SK-N-MC (cell line): ENCODE results near the gene DNAJB9.
A peak's percentile ranks its signal among the peaks of the same experiment; 100 is the strongest.

ENCODE experiments used
- DNase-seq: peaks from one replicate; pipeline ENCODE4 v3.0.0-alpha.2; 2011; ENCODE audit warnings: low read depth, low spot score
- H3K27ac ChIP-seq: fragments of 200-600 bp; sonication (generic); 2 replicates; pipeline ENCODE4 v1.5.1; 2016; ENCODE audit warnings: mixed run types
- H3K36me3 ChIP-seq: fragments of 200-600 bp; sonication (generic); 2 replicates; pipeline ENCODE4 v1.6.1; 2017; ENCODE audit warnings: antibody characterized with exemption, low read length, mixed read lengths; ENCODE audit not compliant: insufficient read depth
- H3K4me3 ChIP-seq: fragments of 200-600 bp; sonication (generic); 2 replicates; pipeline ENCODE4 v1.5.1; 2016
- H3K9ac ChIP-seq: fragments of 200-600 bp; sonication (generic); 2 replicates; pipeline ENCODE4 v1.8.0; 2017; ENCODE audit warnings: mixed run types, mixed read lengths; ENCODE audit not compliant: insufficient read length
- H3K9me3 ChIP-seq: fragments of 200-600 bp; sonication (generic); 2 replicates; pipeline ENCODE4 v1.6.1; 2017; ENCODE audit warnings: low read depth, mild to moderate bottlenecking, antibody characterized with exemption, low read length, moderate library complexity, mixed read lengths
- EZH2 ChIP-seq: fragments of 200-600 bp; sonication (generic); IDR thresholded peaks from one replicate; pipeline ENCODE4 v1.6.1; 2017; ENCODE audit warnings: antibody characterized with exemption
- FOXP2 ChIP-seq: optimal IDR thresholded peaks from 2 replicates; pipeline ENCODE3; 2011; ENCODE audit warnings: mild to moderate bottlenecking, moderate library complexity; ENCODE audit not compliant: insufficient read depth; ENCODE audit errors: extremely low read length, control extremely low read depth
- POLR2AphosphoS5 ChIP-seq: IDR thresholded peaks from 2 replicates; pipeline ENCODE4 v1.6.1; 2012; ENCODE audit warnings: mild to moderate bottlenecking, low read depth, low read length, borderline replicate concordance

The DNAJB9 gene

DNA sequence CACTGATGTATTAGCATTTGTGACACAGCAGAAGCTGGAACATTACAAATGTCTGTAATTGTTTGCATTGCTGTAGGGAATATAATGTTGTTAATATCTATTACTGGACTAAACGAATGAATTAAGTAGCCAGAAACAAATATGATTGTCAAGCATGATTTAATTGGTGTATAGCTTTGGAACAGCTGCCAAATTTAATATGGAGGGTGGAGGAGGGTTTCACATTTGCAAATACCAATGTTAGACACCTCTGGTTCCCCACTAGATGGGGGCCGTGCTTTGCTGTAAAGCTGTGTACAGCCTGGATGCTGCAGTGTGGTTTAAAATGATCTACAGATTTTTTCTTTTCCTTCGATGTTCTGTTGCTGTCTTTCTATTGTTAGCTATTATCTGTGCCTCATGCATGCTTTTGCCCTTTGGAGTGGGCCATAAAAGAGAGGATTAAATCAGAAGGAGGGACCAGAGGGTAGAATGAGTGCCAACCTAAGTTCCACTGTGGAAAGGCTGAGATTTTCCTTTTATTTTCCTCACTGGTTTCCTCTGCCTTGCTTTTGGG is 23.1 kb downstream of the DNAJB9 start:
- no peak overlapping the region for H3K27ac ChIP-seq

DNA sequence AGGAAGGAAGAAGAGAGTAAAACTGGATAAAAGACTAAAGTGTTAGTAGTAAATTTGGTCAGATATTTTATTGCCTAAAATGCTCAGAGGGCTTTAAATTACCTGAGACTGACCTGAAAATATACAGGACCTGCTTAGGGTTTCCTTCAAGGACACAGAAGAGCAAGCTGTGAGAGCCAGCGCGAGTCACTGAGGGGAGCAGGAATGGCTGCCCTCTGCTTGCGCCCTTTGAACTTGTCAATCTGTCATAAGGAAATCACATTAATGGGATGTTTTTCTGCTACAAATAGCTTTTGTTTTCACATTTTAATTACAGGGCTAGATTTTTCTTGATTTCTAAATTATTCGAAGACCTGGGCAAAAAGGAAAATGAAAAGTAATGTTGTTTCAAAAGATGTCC is 26.9 kb downstream of the DNAJB9 start:
- DNase-seq, result no peak
- H3K9me3 ChIP-seq, result no peaks in the 10 kb centered on the region
- no peak for TF ChIP-seq FOXP2
- TF ChIP-seq POLR2AphosphoS5, result no peak
- no peak for TF ChIP-seq EZH2

More for the DNA sequence above, 23.1 kb downstream of the DNAJB9 start:
- no peak overlapping the region for H3K9ac ChIP-seq
- H3K36me3 ChIP-seq, result no peaks in the 10 kb centered on the region
- no peak for DNase-seq
- H3K4me3 ChIP-seq, result 0 out of 2 replicates have a peak overlapping the region, but pooled peaks have one; percentile 27
- TF ChIP-seq FOXP2, result no peak
- TF ChIP-seq EZH2, result no peak
- no peak for TF ChIP-seq POLR2AphosphoS5
- H3K9me3 ChIP-seq, result no peaks in the 10 kb centered on the region

DNA sequence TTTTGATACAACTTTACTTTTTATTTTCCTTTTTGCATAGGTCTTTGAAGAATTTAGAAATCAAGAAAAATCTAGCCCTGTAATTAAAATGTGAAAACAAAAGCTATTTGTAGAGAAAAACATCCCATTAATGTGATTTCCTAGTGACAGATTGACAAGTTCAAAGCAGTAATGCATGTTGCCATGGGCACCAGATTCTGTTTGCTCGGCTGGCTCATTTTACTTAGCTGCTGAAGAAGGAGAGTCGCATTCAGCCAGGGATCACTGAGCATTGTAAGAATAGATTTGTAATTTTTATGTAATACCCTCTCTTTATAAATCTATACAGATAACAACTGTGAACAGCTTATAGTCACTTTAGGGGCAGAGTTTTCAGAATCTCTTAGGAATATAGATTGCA is 28.5 kb downstream of the DNAJB9 start:
- no peak for TF ChIP-seq POLR2AphosphoS5
- no peak for TF ChIP-seq FOXP2
- TF ChIP-seq EZH2, result no peak
- H3K4me3 ChIP-seq, result no peak overlapping the region
- H3K36me3 ChIP-seq, result no peaks in the 10 kb centered on the region
- no peak overlapping the region for H3K27ac ChIP-seq
- no peaks in the 10 kb centered on the region for H3K9me3 ChIP-seq
- H3K9ac ChIP-seq, result no peak overlapping the region
- DNase-seq, result no peak

More for the DNA sequence above, 26.9 kb downstream of the DNAJB9 start:
- Histone ChIP-seq H3K36me3 (no peaks in the 10 kb centered on the region), H3K27ac (no peak overlapping the region), H3K9ac (no peak overlapping the region), H3K4me3 (no peak overlapping the region)

DNA sequence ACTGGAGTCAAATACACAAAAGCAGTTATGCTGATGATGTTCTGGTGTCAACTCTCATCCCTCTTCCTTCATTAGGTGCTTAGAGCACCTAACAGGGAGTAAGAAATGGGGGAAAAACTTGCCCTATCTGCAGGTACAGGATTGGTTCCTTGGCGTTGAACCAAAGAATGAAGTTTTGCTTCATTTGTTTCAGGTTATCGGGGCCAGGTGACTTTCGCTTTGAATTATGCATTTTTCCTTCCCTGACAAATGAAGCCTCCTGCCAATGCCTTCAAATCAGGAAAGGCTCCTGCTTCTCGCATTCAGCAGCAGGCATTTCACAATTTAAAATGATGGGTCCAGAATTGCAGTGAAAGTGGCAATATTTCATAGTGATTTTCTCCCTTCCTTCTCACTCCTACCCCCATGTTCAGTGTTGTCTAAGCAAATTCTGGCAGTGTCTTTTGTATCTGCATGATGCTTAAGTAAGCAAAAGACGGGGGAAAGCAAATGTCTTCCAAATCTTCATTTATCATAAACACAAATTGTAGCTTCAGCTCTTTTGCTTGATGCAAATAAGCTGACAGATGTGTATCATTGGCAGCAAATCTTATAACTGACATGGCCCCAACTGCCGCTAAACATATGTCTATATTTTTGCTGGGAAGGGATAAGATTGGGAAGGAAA is 29.4 kb downstream of the DNAJB9 start:
- no peak for TF ChIP-seq EZH2
- TF ChIP-seq FOXP2, result no peak
- TF ChIP-seq POLR2AphosphoS5, result no peak
- H3K9ac ChIP-seq, result no peak overlapping the region
- no peak overlapping the region for H3K4me3 ChIP-seq
- no peaks in the 10 kb centered on the region for H3K9me3 ChIP-seq
- H3K36me3 ChIP-seq, result no peaks in the 10 kb centered on the region
- no peak for DNase-seq
- H3K27ac ChIP-seq, result no peak overlapping the region

DNA sequence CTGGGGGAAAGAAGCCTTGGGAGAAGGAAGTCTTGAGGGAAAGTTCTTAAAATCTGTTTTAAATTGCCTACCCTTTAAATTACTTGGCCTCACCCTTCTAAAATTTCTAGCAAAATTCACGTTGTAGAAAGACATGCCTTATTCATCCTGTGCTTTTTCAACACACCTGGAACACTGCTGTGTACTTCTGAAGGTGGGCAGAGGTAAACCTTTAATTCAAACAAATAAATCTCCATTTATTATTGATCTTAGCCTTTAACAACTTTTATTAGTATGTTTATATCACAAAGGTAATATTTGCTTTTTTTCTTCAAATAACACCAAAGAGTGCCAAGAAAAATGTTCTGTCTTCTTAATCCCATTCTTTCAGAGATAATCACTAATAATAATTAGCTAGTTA is 30.7 kb downstream of the DNAJB9 start:
- TF ChIP-seq FOXP2, result no peak
- no peak for TF ChIP-seq EZH2
- no peak for TF ChIP-seq POLR2AphosphoS5
- Histone ChIP-seq H3K9ac (no peak overlapping the region), H3K9me3 (no peaks in the 10 kb centered on the region), H3K4me3 (no peak overlapping the region), H3K36me3 (no peaks in the 10 kb centered on the region), H3K27ac (no peak overlapping the region)
- no peak for DNase-seq

DNA sequence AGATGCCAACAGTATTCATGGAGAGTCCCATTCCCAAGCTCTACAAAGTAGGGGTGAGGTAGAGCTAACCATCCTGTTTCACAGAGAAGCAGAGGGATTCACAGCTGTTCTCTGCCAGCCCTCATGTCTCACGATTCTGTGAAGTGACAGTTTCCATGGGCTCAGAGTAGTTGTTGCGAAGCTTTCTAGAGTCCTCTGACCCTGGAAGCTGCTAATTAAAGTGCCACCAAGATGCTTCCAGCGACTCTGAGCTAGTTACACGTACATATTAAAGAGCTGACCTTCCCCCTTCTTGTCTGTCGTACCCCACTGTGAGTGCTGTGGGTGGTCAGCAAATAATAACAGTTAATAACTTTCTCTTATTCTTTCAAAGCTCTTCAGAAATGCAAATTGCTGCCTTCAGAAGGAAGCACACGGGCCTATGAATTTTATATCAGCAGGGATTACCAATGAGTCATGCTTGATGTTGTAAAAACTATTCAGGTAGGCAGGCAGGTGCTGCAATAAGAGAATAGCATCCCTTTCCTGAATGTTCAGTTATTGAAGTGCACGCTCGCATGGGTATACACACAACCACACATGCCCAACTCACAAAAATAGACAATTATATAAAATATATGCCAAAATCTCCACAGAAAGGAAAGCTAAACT is 34.1 kb downstream of the DNAJB9 start:
- Histone ChIP-seq H3K4me3 (no peak overlapping the region), H3K36me3 (no peaks in the 10 kb centered on the region), H3K9ac (no peak overlapping the region), H3K9me3 (no peaks in the 10 kb centered on the region), H3K27ac (no peak overlapping the region)
- TF ChIP-seq EZH2 (no peak), POLR2AphosphoS5 (no peak), FOXP2 (no peak)
- DNase-seq, result no peak

DNA sequence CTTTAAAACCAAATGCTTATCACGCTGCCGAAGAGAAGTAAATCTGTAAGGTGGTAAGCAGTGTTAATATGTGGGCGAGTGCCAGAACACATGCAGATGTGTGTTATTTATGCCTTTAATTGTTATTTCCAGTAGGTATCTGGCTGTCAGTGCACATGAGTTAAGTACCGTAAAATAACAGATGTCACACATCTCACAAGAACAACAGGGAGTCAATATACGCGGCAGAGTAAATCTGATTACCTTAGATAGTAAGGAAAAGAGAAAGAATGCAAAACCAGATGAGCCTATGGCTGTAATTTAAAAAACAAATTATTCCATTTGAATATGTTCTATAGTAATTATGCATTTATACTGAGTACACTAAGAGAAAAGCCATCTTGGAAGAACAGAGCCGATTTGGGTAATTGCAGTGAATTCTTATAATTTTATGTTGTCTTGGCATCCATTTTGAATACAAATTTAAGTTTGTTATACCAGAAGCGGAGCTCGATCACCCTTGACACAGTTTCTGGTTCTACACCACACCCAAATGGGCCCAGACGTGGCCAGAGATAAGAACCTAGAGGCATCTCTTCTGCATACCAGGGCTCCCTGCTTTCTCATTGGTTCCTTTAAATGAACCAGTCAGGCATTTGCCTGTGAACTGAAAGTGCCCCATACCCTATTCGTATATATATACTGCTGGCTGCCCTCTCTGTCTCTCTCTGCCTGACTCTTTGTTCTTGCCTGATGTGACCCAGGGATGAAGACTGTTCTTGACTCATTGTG is 34.8 kb downstream of the DNAJB9 start:
- TF ChIP-seq EZH2 (no peak), POLR2AphosphoS5 (no peak)
- DNase-seq, result no peak
- Histone ChIP-seq H3K4me3 (no peak overlapping the region), H3K9ac (no peak overlapping the region), H3K27ac (no peak overlapping the region), H3K36me3 (no peaks in the 10 kb centered on the region), H3K9me3 (no peaks in the 10 kb centered on the region)

DNA sequence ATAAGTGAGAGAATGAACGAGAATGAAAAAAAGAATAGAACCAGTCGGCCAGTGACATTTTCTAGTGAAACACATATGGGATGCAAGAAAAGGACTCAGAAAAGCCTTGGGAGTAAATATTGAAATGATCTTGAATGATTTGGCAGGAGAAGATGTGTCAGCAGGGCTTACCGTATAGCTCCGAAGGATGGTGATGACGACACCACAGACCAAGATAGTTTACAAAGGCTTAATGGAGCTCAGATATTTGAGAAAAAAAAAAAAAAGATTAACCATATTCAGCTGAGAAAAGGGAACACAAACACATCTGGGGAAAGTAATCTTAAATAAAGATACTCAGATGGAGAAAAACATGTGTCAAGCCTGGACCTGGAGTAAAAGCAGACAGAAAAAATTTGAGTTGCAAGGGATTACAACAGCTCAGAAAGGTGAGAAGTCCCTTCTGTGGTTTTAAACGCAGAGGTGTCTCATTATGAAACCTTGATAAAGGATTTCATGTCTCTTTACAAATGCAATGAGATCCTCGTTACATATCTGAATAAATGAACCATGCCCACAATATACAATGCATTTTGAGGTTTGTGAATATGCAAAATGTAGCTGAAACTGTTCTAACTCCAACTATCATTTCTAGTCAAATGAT is 36.0 kb downstream of the DNAJB9 start:
- TF ChIP-seq FOXP2 (no peak), POLR2AphosphoS5 (no peak), EZH2 (no peak)
- H3K27ac ChIP-seq, result no peak overlapping the region
- H3K9ac ChIP-seq, result no peak overlapping the region
- no peaks in the 10 kb centered on the region for H3K9me3 ChIP-seq
- no peak for DNase-seq
- H3K36me3 ChIP-seq, result no peaks in the 10 kb centered on the region
- no peak overlapping the region for H3K4me3 ChIP-seq
